GM12873 (cell line): Measurements from ENCODE around the gene SLC35D2.

ENCODE experiments used
- CTCF ChIP-seq: IDR thresholded peaks from 2 replicates; pipeline ENCODE4 v1.5.1; 2012; ENCODE audit warnings: low read depth, mild to moderate bottlenecking, moderate library complexity, low read length, control low read depth; ENCODE audit not compliant: insufficient read depth; ENCODE audit errors: missing control alignments

SLC35D2 gene

GRCh38 chr9:96367943-96368342, 15.6 kb downstream of the SLC35D2 start:
- TF ChIP-seq CTCF, result no peak

- no peak for TF ChIP-seq CTCF
These were observed 20.1 kb downstream of the SLC35D2 start for GRCh38 chr9:96363175-96363967.

GRCh38 chr9:96361668-96362067, 21.8 kb downstream of the SLC35D2 start:
- no peak for TF ChIP-seq CTCF

- no peak for TF ChIP-seq CTCF
These were observed 22.5 kb downstream of the SLC35D2 start for GRCh38 chr9:96360976-96361375.

- TF ChIP-seq CTCF, result no peak
These were observed 32.6 kb downstream of the SLC35D2 start for GRCh38 chr9:96350866-96351265.

- no peak for TF ChIP-seq CTCF
These were observed 35.2 kb downstream of the SLC35D2 start for GRCh38 chr9:96348261-96348660.

GRCh38 chr9:96345551-96345950, 38.0 kb downstream of the SLC35D2 start:
- TF ChIP-seq CTCF, result no peak
